Midbrain (tissue), 1 donor: ENCODE data around the gene COL18A1.

Experiments
- DNase-seq: peaks from one replicate; lab custom pipeline; 2025; lab: John Stamatoyannopoulos, UW

Gene COL18A1

GRCh38 chr21:45414396-45415187, 9.6 kb downstream of the COL18A1 start:
- DNase-seq = no peak

GRCh38 chr21:45415188-45415942, 10.4 kb downstream of the COL18A1 start:
- no peak for DNase-seq

GRCh38 chr21:45415943-45416611, 11.1 kb downstream of the COL18A1 start:
- no peak for DNase-seq

- no peak for DNase-seq
Measured at GRCh38 chr21:45416620-45417019, 11.7 kb downstream of the COL18A1 start.

- DNase-seq = no peak
Measured at GRCh38 chr21:45417256-45417950, 12.4 kb downstream of the COL18A1 start.

GRCh38 chr21:45417951-45418300, 13.0 kb downstream of the COL18A1 start:
- DNase-seq = no peak

GRCh38 chr21:45418301-45419071, 13.5 kb downstream of the COL18A1 start:
- DNase-seq = no peak

GRCh38 chr21:45419162-45419561, 14.2 kb downstream of the COL18A1 start:
- no peak for DNase-seq

GRCh38 chr21:45420061-45421041, 15.4 kb downstream of the COL18A1 start:
- no peak for DNase-seq

GRCh38 chr21:45421071-45421845, 16.3 kb downstream of the COL18A1 start:
- DNase-seq = no peak

- DNase-seq = no peak
Measured at GRCh38 chr21:45421846-45422775, 17.1 kb downstream of the COL18A1 start.

GRCh38 chr21:45423201-45423955, 18.4 kb downstream of the COL18A1 start:
- no peak for DNase-seq

- DNase-seq = no peak
Measured at GRCh38 chr21:45423968-45424853, 19.2 kb downstream of the COL18A1 start.

GRCh38 chr21:45424854-45425795, 20.2 kb downstream of the COL18A1 start:
- no peak for DNase-seq
